GM12878 (cell line): Measurements from ENCODE around the gene APCDD1. TPM values are rescaled to one million over a fixed set of nuclear protein-coding genes. Genes with fewer than 3 reads are reported as not detected.

Experiments used
- ATAC-seq: fragments of 200-7000 bp; cut with Tn5 transposase; 3 replicates; pipeline ENCODE4 v1.9.1; 2020; ENCODE audit warnings: mild to moderate bottlenecking, moderate library complexity
- BruUV-seq: library from RNA; stranded (reverse); fragments of 400-500 nt; replicated peaks from 2 replicates; lab custom pipeline; 2021; lab: Mats Ljungman, UMichigan
- CTCF ChIA-PET: fragments of 300-600 bp; sonication (Branson Sonifier 250); formaldehyde crosslinking; extraction: SDS; loops from one replicate; lab custom pipeline; 2021; ENCODE audit warnings: inconsistent platforms; lab: Yijun Ruan, JAX
- POLR2A ChIA-PET: fragments of 350-600 bp; formaldehyde crosslinking; extraction: SDS; loops from one replicate; lab custom pipeline; 2021; ENCODE audit warnings: inconsistent platforms; lab: Charles Lee
- RAD21 ChIA-PET: fragments of 300-600 bp; sonication (Branson Sonifier 250); formaldehyde crosslinking; loops from one replicate; lab custom pipeline; 2023; ENCODE audit warnings: antibody characterized with exemption; ENCODE audit not compliant: unreplicated experiment; lab: Charles Lee
- SMC1A ChIA-PET: fragments of 300-600 bp; sonication (Branson Sonifier 250); formaldehyde crosslinking; loops from one replicate; lab custom pipeline; 2023; ENCODE audit not compliant: unreplicated experiment, uncharacterized antibody; lab: Charles Lee
- DNase-seq: peaks from one replicate; pipeline ENCODE4 v3.0.0-alpha.2; 2011; ENCODE audit warnings: low read depth, low spot score
- FAIRE-seq: peaks from 3 replicates; lab custom pipeline; 2011; peaks lifted over from hg19 to GRCh38; lab: Jason Lieb, UNC
- H2AFZ ChIP-seq: 2 replicates; pipeline ENCODE4 v1.6.0; 2011; ENCODE audit warnings: low read depth, low read length, control low read depth; ENCODE audit not compliant: control insufficient read depth
- H3K27ac ChIP-seq: 2 replicates; pipeline ENCODE4 v1.5.1; 2011; ENCODE audit warnings: control low read depth; ENCODE audit not compliant: control insufficient read depth, insufficient read depth
- H3K27me3 ChIP-seq, 2 experiments: replicated peaks in 1 of 2; 2 replicates each; pipeline versions ENCODE4 v1.6.0 to v1.6.1; 2011; ENCODE audit warnings: low read length in 1 of 2; ENCODE audit not compliant: control insufficient read depth in 2 of 2, insufficient read depth in 2 of 2
- H3K36me3 ChIP-seq, 2 experiments: 2 replicates each; pipeline ENCODE4 v1.5.1; 2011; ENCODE audit warnings: low read length in 1 of 2; ENCODE audit not compliant: control insufficient read depth in 2 of 2, insufficient read depth in 2 of 2
- H3K4me1 ChIP-seq: 2 replicates; pipeline ENCODE4 v1.6.1; 2011; ENCODE audit warnings: mild to moderate bottlenecking, low read length, moderate library complexity, mixed read lengths; ENCODE audit not compliant: control insufficient read depth, insufficient read depth
- H3K4me2 ChIP-seq: 2 replicates; pipeline ENCODE4 v1.6.0; 2011; ENCODE audit warnings: control low read depth; ENCODE audit not compliant: control insufficient read depth, insufficient read depth
- H3K4me3 ChIP-seq: fragments of 200-600 bp; sonication (generic); 2 replicates; pipeline ENCODE4 v1.5.1; 2016
- H3K79me2 ChIP-seq: 2 replicates; pipeline ENCODE4 v1.6.0; 2011; ENCODE audit warnings: low read length; ENCODE audit not compliant: control insufficient read depth, insufficient read depth
- H3K9ac ChIP-seq: 2 replicates; pipeline ENCODE4 v1.8.0; 2011; ENCODE audit warnings: low read length, control low read depth, mixed read lengths; ENCODE audit not compliant: control insufficient read depth, insufficient read depth
- H3K9me3 ChIP-seq: replicated peaks from 3 replicates; pipeline ENCODE4 v1.5.1; 2011; ENCODE audit warnings: mild to moderate bottlenecking, low read length; ENCODE audit not compliant: control insufficient read depth, insufficient read depth
- H4K20me1 ChIP-seq: 2 replicates; pipeline ENCODE4 v1.6.0; 2011; ENCODE audit not compliant: control insufficient read depth, insufficient read depth
- BACH1 ChIP-seq: fragments of 450-650 bp; IDR thresholded peaks from 2 replicates; pipeline ENCODE4 v1.6.1; 2017; ENCODE audit warnings: mild to moderate bottlenecking, borderline replicate concordance
- BRCA1 ChIP-seq: IDR thresholded peaks from 2 replicates; pipeline ENCODE4 v1.6.1; 2011; ENCODE audit warnings: low read depth, low read length, improper control_type of control experiment
- CREB1 ChIP-seq: IDR thresholded peaks from 2 replicates; pipeline ENCODE4 v1.6.1; 2012; ENCODE audit warnings: low read depth, mild to moderate bottlenecking, inconsistent platforms
- ETV6 ChIP-seq, 2 experiments: fragments of 450-650 bp in 1 of 2; IDR thresholded peaks in 1 of 2; conservative IDR thresholded peaks in 1 of 2; 2 replicates each; pipeline ENCODE4 v1.6.1; 2014; ENCODE audit warnings: antibody characterized with exemption in 1 of 2, borderline replicate concordance in 1 of 2, low read depth in 1 of 2, mild to moderate bottlenecking in 1 of 2, moderate library complexity in 1 of 2
- HDAC6 ChIP-seq: fragments of 200-600 bp; sonication (generic); IDR thresholded peaks from one replicate; pipeline ENCODE4 v1.8.0; 2017; ENCODE audit warnings: antibody characterized with exemption; ENCODE audit not compliant: unreplicated experiment
- NRF1 ChIP-seq: conservative IDR thresholded peaks from 2 replicates; pipeline ENCODE4 v1.6.1; 2011; ENCODE audit warnings: mild to moderate bottlenecking, low read depth, low read length, improper control_type of control experiment
- SMAD1 ChIP-seq: fragments of 450-650 bp; IDR thresholded peaks from 2 replicates; pipeline ENCODE4 v1.6.1; 2018; ENCODE audit warnings: mild to moderate bottlenecking, low read depth; ENCODE audit not compliant: partially characterized antibody
- SMARCA5 ChIP-seq: fragments of 450-650 bp; IDR thresholded peaks from 2 replicates; pipeline ENCODE4 v1.6.1; 2017; ENCODE audit warnings: mild to moderate bottlenecking
- SP1 ChIP-seq: IDR thresholded peaks from one replicate; pipeline ENCODE4 v1.6.1; 2011; ENCODE audit warnings: low read depth, low read length
- SUZ12 ChIP-seq: fragments of 200-600 bp; sonication (generic); IDR thresholded peaks from one replicate; pipeline ENCODE4 v1.6.1; 2018; ENCODE audit warnings: antibody characterized with exemption, mild to moderate bottlenecking; ENCODE audit not compliant: unreplicated experiment
- TBL1XR1 ChIP-seq: IDR thresholded peaks from 2 replicates; pipeline ENCODE4 v1.6.1; 2012; ENCODE audit warnings: low read depth, low read length, improper control_type of control experiment
- ZNF24 ChIP-seq: fragments of 450-650 bp; IDR thresholded peaks from 2 replicates; pipeline ENCODE4 v1.6.1; 2017; ENCODE audit warnings: antibody characterized with exemption, mild to moderate bottlenecking
- WGBS: methylation state at CpG from one replicate; pipeline ENCODE4 v1.1.6; 2016; ENCODE audit warnings: low lambda C conversion rate; ENCODE audit not compliant: insufficient replicate concordance, insufficient coverage; ENCODE audit errors: missing lambda C conversion rate; 5-methylcytosine and 5-hydroxymethylcytosine counted together
- in situ Hi-C: fragments of 300-500 bp; cut with MboI; formaldehyde crosslinking; loops from 9 replicates; pipeline ENCODE4 v1.14.3; 2018; ENCODE audit warnings: mixed read lengths
- intact Hi-C: fragments of 100-400 bp; cut with micrococcal nuclease; formaldehyde crosslinking; loops from one replicate; pipeline ENCODE4 v1.14.2; 2022; ENCODE audit not compliant: unreplicated experiment
- polyA plus RNA-seq, 11 experiments: library from polyadenylated mRNA; depleted of rRNA in 4 of 11; unstranded in 6 of 11; stranded (reverse) in 5 of 11; fragments of >200 nt; fragmentation: Nextera tagmentation in 4 of 11; fragmentation: Illumina TruSeq in 1 of 11; extraction: Ambion mirVana in 4 of 11; extraction: Trizol in 1 of 11; gene quantifications; 1 replicate in 1 of 11; 2 replicates in 10 of 11; pipeline versions ENCODE4 v1.2.1 to v1.2.3, GENCODE V29; 2011 to 2016; ENCODE audit warnings: inconsistent platforms in 2 of 11, missing spikeins in 2 of 11, low read depth in 1 of 11
- total RNA-seq, 4 experiments: library from RNA; depleted of rRNA in 3 of 4; stranded (reverse); fragments of >200 nt in 3 of 4; fragmentation: Illumina TruSeq in 1 of 4; extraction: Trizol in 1 of 4; gene quantifications; 2 replicates each; pipeline versions ENCODE4 v1.2.1 to v1.2.3, GENCODE V29; 2013 to 2021
- TF ChIP-seq, protein P1 (sequence below): IDR thresholded peaks from 2 replicates; pipeline ENCODE4 v1.6.1; 2012; ENCODE audit warnings: low read depth, low read length, improper control_type of control experiment
- TF ChIP-seq, protein P2 (sequence below): IDR thresholded peaks from 2 replicates; pipeline ENCODE4 v1.6.1; 2011; ENCODE audit warnings: low read depth, mild to moderate bottlenecking, low read length, moderate library complexity, borderline replicate concordance; ENCODE audit errors: extremely low read depth

The APCDD1 gene
- total and polyA plus RNA-seq, 10 of the 15 experiments (the other 5 are each of a cell fraction or from before 2014, with no cell fraction given), result not detected

DNA sequence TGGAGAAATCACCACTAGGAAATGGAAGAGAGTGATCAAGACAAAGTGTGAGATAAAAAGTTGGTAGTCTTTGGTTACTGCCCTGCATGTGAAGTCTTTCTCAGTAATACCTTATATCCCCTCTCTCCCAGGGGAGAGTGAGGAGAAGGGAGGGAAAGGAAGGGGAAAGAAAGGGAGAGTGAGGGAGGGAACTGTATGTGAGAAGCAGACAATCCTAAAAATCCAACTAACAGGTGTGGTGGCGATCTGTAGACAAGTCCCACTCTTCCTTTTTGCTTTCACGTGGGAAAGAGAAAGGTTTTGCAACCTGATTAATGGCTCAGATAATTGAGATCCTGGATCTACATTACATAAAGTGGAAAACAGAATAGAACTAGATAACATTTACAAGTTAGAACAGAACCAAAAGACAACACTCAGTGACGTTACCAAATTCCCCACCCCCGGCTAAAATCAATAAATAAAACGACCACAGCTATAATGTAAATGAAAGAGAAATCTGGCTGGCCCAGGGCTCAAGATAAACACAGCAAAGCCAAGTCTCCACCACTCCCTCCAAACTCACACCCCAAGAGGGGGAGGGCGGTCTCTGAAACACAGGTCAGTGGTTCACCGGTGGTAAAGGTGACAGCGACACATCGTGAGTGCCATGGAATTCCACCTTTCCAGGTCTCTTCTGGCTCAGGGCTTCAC, 10.0 kb upstream of the APCDD1 start:
- H2AFZ ChIP-seq, result no peak overlapping the region
- POLR2A ChIA-PET, result interaction anchor here (0.6 kb wide), 1 partner anchor 38 kb away, joined by 6 read pairs; no protein-coding TSS in a partner anchor
- no peak overlapping the region for H3K4me2 ChIP-seq
- BruUV-seq, result no TSS peak
- H3K9me3 ChIP-seq, result no peaks in the 10 kb centered on the region
- DNase-seq (no peak), ATAC-seq (no peak), FAIRE-seq (no peak)
- RAD21 ChIA-PET, result no interaction called here
- 19% methylated on average over 9 of the region's 9 CpGs for WGBS
- CTCF ChIA-PET, result no interaction called here
- H3K27ac ChIP-seq, result no peak overlapping the region
- no peaks in the 10 kb centered on the region for H3K36me3 ChIP-seq
- intact Hi-C loops, result no loop called here
- peaks cover 2 to 4% of the 10 kb centered on the region in 2 experiments; a peak in 3 of 4 replicates for H3K27me3 ChIP-seq
- TF ChIP-seq SMAD1, result no peak
- TF ChIP-seq BACH1, result no peak
- TF ChIP-seq SMARCA5, result no peak
- no peak for TF ChIP-seq ETV6 (conservative IDR thresholded peaks at IDR 0.05 in 1 of 2, IDR thresholded peaks at IDR 0.05 in 1 of 2; ENCODE audit: borderline replicate concordance in 1 of 2, low read depth in 1 of 2)
- no peaks in the 10 kb centered on the region for H3K79me2 ChIP-seq
- H4K20me1 ChIP-seq, result no peaks in the 10 kb centered on the region
- in situ Hi-C loops, result no loop called here
- H3K4me3 ChIP-seq, result no peak overlapping the region
- H3K9ac ChIP-seq, result no peak overlapping the region
- no peaks in the 10 kb centered on the region for H3K4me1 ChIP-seq
- SMC1A ChIA-PET, result no interaction called here

DNA sequence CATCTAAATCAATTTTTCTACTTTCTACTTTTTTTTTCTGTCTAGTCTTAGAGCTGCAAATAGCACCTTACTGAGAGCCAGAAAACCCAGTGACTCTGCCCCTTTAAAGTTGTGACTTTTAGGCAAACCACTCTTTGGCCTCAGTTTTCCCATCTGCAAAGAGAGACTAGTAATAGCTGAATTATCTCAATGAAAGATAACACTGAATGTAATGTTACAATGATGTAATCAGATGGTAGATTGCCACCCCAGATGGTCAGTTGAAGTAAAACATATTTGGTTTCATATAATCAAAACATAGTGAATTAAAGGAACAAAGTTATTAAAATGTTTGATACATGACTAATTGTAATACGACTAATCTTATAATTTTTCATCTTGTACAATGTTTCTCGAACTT, 5.0 kb upstream of the APCDD1 start:
- Histone ChIP-seq H2AFZ (no peak overlapping the region), H3K4me2 (no peak overlapping the region), H3K36me3 (no peaks in the 10 kb centered on the region), H3K79me2 (no peaks in the 10 kb centered on the region), H3K4me3 (no peak overlapping the region), H4K20me1 (no peaks in the 10 kb centered on the region), H3K9ac (no peak overlapping the region), H3K27me3 (peaks cover 5 to 8% of the 10 kb centered on the region in 2 experiments), H3K27ac (no peak overlapping the region), H3K4me1 (no peaks in the 10 kb centered on the region), H3K9me3 (no peaks in the 10 kb centered on the region)
- intact Hi-C loops, result no loop called here
- ATAC-seq, result no peak
- 16% methylated on average over 2 of the region's 2 CpGs for WGBS
- in situ Hi-C loops, result no loop called here
- no peak for TF ChIP-seq SP1
- TF ChIP-seq NRF1, result no peak
- TF ChIP-seq TBL1XR1, result no peak
- TF ChIP-seq, protein P1, sequence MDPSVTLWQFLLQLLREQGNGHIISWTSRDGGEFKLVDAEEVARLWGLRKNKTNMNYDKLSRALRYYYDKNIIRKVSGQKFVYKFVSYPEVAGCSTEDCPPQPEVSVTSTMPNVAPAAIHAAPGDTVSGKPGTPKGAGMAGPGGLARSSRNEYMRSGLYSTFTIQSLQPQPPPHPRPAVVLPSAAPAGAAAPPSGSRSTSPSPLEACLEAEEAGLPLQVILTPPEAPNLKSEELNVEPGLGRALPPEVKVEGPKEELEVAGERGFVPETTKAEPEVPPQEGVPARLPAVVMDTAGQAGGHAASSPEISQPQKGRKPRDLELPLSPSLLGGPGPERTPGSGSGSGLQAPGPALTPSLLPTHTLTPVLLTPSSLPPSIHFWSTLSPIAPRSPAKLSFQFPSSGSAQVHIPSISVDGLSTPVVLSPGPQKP, result no peak
- TF ChIP-seq HDAC6, result no peak
- TF ChIP-seq CREB1, result no peak
- TF ChIP-seq, protein P2, sequence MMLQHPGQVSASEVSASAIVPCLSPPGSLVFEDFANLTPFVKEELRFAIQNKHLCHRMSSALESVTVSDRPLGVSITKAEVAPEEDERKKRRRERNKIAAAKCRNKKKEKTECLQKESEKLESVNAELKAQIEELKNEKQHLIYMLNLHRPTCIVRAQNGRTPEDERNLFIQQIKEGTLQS, result no peak
- TF ChIP-seq ZNF24, result no peak
- TF ChIP-seq SUZ12, result no peak
- no peak for TF ChIP-seq BRCA1
- ChIA-PET SMC1A (interaction anchor here (0.8 to 2.1 kb wide), 2 partner anchors 17 to 141 kb away, joined by 3 to 5 read pairs; no protein-coding TSS in a partner anchor), POLR2A (no interaction called here), CTCF (interaction anchor here (0.6 to 1.1 kb wide), 2 partner anchors 8 to 18 kb away, joined by 3 to 4 read pairs; no protein-coding TSS in a partner anchor), RAD21 (interaction anchor here (0.6 kb wide), 1 partner anchor 90 kb away, joined by 3 read pairs; no protein-coding TSS in a partner anchor)
- BruUV-seq, result no TSS peak
- FAIRE-seq, result no peak
- DNase-seq, result no peak
